Activated CD8-positive, alpha-beta T cell treated with anti-CD3 and anti-CD28 coated beads, Interleukin-2, amount 10 ng/mL, durations not matched to agents 7 days and 5 days (primary cell): ENCODE measurements around the gene BUD23. TPM values are rescaled to one million over a fixed set of nuclear protein-coding genes. Genes with fewer than 3 reads are reported as not detected.

Source experiments
- ATAC-seq: fragments of 150-1000 bp; cut with Tn5 transposase; one replicate; pipeline ENCODE4 v1.10.0; 2021; ENCODE audit warnings: moderate library complexity
- CTCF ChIA-PET: fragments of 350-600 bp; sonication (Branson Sonifier 250); formaldehyde crosslinking; loops from one replicate; lab custom pipeline; 2021; ENCODE audit warnings: antibody characterized with exemption; lab: Charles Lee
- POLR2A ChIA-PET: fragments of 350-600 bp; sonication (Branson Sonifier 250); formaldehyde crosslinking; loops from one replicate; lab custom pipeline; 2021; ENCODE audit warnings: antibody characterized with exemption; lab: Charles Lee
- DNase-seq: peaks from one replicate; pipeline ENCODE4 v3.0.0-alpha.2; 2020
- H3K27ac Mint-ChIP-seq: one replicate; pipeline ENCODE4 v1.8.0; 2021; ENCODE audit warnings: mild to moderate bottlenecking, mixed read lengths
- H3K27me3 Mint-ChIP-seq: one replicate; pipeline ENCODE4 v1.8.0; 2021; ENCODE audit warnings: low read depth, mixed read lengths
- H3K36me3 Mint-ChIP-seq: one replicate; pipeline ENCODE4 v1.8.0; 2021; ENCODE audit warnings: low read depth, mixed read lengths
- H3K4me1 Mint-ChIP-seq: one replicate; pipeline ENCODE4 v1.8.0; 2021; ENCODE audit warnings: low read depth, mixed read lengths
- H3K4me3 Mint-ChIP-seq: one replicate; pipeline ENCODE4 v1.8.0; 2021; ENCODE audit warnings: mild to moderate bottlenecking, mixed read lengths
- H3K9me3 Mint-ChIP-seq: one replicate; pipeline ENCODE4 v1.8.0; 2022; ENCODE audit warnings: mixed read lengths; ENCODE audit not compliant: insufficient read depth
- total RNA-seq, 2 experiments: library from RNA; stranded (reverse); gene quantifications; one replicate each; pipeline ENCODE4 v1.2.3, GENCODE V29; 2021

BUD23 gene
- total RNA-seq, 2 experiments from 2014 or later = 57.3 to 60.9 TPM

GRCh38 chr7:73683788-73684693, 644 bp downstream of the BUD23 start:
- peaks cover 60% of the 10 kb centered on the region for H3K4me1 Mint-ChIP-seq

GRCh38 chr7:73685311-73685710, 1.9 kb downstream of the BUD23 start:
- ChIA-PET CTCF (interaction anchor here (1.1 kb wide), 1 partner anchor 78 kb away, joined by 3 read pairs; no protein-coding TSS in a partner anchor), POLR2A (interaction anchor here (1.1 kb wide), 1 partner anchor 53 kb away, joined by 3 read pairs; the partner anchor contains the start of gene ABHD11)
- Mint-ChIP-seq H3K9me3 (no peaks in the 10 kb centered on the region), H3K36me3 (peaks cover 42% of the 10 kb centered on the region), H3K4me3 (peak overlapping the region; percentile 57), H3K27ac (no peak overlapping the region), H3K27me3 (no peaks in the 10 kb centered on the region), H3K4me1 (peaks cover 54% of the 10 kb centered on the region)
- ATAC-seq = no peak
- no peak for DNase-seq

More at GRCh38 chr7:73683788-73684693, 644 bp downstream of the BUD23 start:
- ChIA-PET CTCF (interaction anchor here (0.6 to 0.9 kb wide), 2 partner anchors 36 to 97 kb away, joined by 3 read pairs; partner anchors contain the start of gene STX1A), POLR2A (interaction anchor here (1.0 to 1.7 kb wide), 3 partner anchors 9 to 55 kb away, joined by 3 to 4 read pairs (median 3); partner anchors contain the start of genes ABHD11 and STX1A)
- H3K27me3 Mint-ChIP-seq = no peaks in the 10 kb centered on the region
- H3K9me3 Mint-ChIP-seq = no peaks in the 10 kb centered on the region
- peak overlapping the region; percentile 95 for H3K27ac Mint-ChIP-seq
- ATAC-seq (no peak), DNase-seq (no peak)
- H3K36me3 Mint-ChIP-seq = peaks cover 34% of the 10 kb centered on the region
- peak overlapping the region; percentile 86 for H3K4me3 Mint-ChIP-seq

GRCh38 chr7:73688288-73688687, 4.9 kb downstream of the BUD23 start:
- H3K4me3 Mint-ChIP-seq = no peak overlapping the region

GRCh38 chr7:73690646-73691045, 7.2 kb downstream of the BUD23 start:
- CTCF ChIA-PET = interaction anchor here (0.6 to 1.6 kb wide), 3 partner anchors 10 to 85 kb away, joined by 3 to 4 read pairs (median 3); no protein-coding TSS in a partner anchor
- DNase-seq (no peak), ATAC-seq (no peak)
- Mint-ChIP-seq H3K9me3 (no peaks in the 10 kb centered on the region), H3K36me3 (peaks cover 55% of the 10 kb centered on the region), H3K27me3 (no peaks in the 10 kb centered on the region), H3K4me1 (peaks cover 29% of the 10 kb centered on the region), H3K27ac (no peak overlapping the region), H3K4me3 (no peak overlapping the region)
- POLR2A ChIA-PET = no interaction called here

More at GRCh38 chr7:73688288-73688687, 4.9 kb downstream of the BUD23 start:
- peak overlapping the region; percentile 22 for H3K27ac Mint-ChIP-seq
- DNase-seq (no peak), ATAC-seq (no peak)
- peaks cover 53% of the 10 kb centered on the region for H3K36me3 Mint-ChIP-seq
- POLR2A ChIA-PET = interaction anchor here (0.7 kb wide), 1 partner anchor 173 kb away, joined by 3 read pairs; no protein-coding TSS in a partner anchor
- peaks cover 34% of the 10 kb centered on the region for H3K4me1 Mint-ChIP-seq
- CTCF ChIA-PET = interaction anchor here (1.1 kb wide), 1 partner anchor 19 kb away, joined by 3 read pairs; no protein-coding TSS in a partner anchor
- H3K27me3 Mint-ChIP-seq = no peaks in the 10 kb centered on the region
- H3K9me3 Mint-ChIP-seq = no peaks in the 10 kb centered on the region

DNA sequence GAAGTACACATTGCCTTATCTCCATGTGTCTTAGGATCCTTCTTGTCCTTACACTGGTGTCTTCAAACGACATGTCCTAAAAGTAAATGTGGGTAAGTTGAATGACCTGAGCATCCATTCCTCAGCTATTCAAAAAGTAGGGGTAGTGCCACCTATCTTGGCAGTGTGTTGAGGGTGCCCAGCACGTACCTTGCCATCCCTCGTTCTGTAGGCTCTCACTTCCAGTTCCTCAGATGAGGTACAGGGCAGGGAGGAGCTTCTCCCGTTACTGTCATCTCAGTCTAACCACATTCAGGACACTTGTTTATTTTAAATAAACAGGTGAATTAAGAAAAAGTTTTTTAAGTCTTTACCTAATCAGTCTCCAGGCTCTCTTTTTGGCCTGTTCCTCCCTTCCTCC, 13.0 kb downstream of the BUD23 start:
- Mint-ChIP-seq H3K4me1 (no peaks in the 10 kb centered on the region), H3K9me3 (no peaks in the 10 kb centered on the region), H3K36me3 (peaks cover 42% of the 10 kb centered on the region), H3K27ac (no peak overlapping the region), H3K27me3 (no peaks in the 10 kb centered on the region), H3K4me3 (no peak overlapping the region)
- CTCF ChIA-PET = interaction anchor here (1.1 to 1.3 kb wide), 2 partner anchors 29 to 89 kb away, joined by 3 to 5 read pairs; no protein-coding TSS in a partner anchor
- ATAC-seq (no peak), DNase-seq (no peak)
- POLR2A ChIA-PET = interaction anchor here (0.6 kb wide), 1 partner anchor 118 kb away, joined by 3 read pairs; the partner anchor contains the start of gene TBL2

DNA sequence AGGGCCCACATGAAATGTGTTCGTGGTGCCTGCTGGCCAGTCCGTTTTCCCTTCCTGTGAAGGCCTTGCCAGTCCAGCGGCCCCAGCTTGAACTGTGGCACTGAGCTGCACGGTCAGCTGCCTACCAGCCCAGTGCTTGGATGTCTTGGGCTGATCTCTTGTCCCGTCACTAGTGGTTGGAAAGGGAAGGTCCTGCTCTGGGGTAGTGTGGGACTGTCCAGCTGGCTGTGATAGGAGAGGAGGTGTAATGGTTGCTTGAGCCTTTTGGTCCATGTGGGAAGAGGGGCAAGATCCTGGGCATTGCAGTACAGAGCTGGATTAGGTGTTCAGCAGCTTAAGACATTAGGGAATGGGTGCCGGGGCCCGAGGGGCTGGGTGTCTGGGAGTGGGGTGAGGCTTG, 15.0 kb downstream of the BUD23 start:
- Mint-ChIP-seq H3K4me1 (no peaks in the 10 kb centered on the region), H3K4me3 (no peak overlapping the region), H3K9me3 (no peaks in the 10 kb centered on the region), H3K36me3 (peaks cover 40% of the 10 kb centered on the region), H3K27me3 (no peaks in the 10 kb centered on the region), H3K27ac (peak overlapping the region; percentile 57)
- CTCF ChIA-PET = no interaction called here
- DNase-seq (no peak), ATAC-seq (no peak)
- POLR2A ChIA-PET = no interaction called here

- CTCF ChIA-PET = no interaction called here
- Mint-ChIP-seq H3K4me1 (no peaks in the 10 kb centered on the region), H3K9me3 (no peaks in the 10 kb centered on the region), H3K4me3 (no peak overlapping the region), H3K36me3 (peaks cover 36% of the 10 kb centered on the region), H3K27me3 (no peaks in the 10 kb centered on the region), H3K27ac (no peak overlapping the region)
- POLR2A ChIA-PET = no interaction called here
- ATAC-seq (no peak), DNase-seq (no peak)
These were observed 16.1 kb downstream of the BUD23 start for GRCh38 chr7:73699370-73700068.

DNA sequence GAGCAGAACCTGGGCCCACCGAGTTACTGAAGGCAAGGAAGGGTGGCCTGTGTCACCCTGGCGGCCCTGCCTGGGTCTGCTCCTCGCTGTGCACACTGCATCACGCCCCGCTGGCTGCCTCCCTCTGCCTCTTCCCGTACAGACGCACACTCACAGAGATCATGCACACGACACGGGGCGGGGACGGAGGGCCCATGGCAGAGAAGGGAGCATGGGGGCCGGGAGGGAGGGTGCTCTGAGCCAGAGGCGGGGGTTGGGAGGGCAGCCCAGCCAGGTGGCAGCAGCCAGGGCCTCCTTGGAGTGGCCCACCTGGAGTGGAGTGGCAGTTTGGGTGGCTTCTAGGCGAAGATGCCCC, 16.6 kb downstream of the BUD23 start:
- no peak for DNase-seq
- Mint-ChIP-seq H3K36me3 (peaks cover 34% of the 10 kb centered on the region), H3K4me3 (no peak overlapping the region), H3K9me3 (no peaks in the 10 kb centered on the region), H3K27ac (no peak overlapping the region), H3K4me1 (no peaks in the 10 kb centered on the region), H3K27me3 (no peaks in the 10 kb centered on the region)
- ATAC-seq = no peak
- CTCF ChIA-PET = interaction anchor here (0.9 kb wide), 1 partner anchor 9 kb away, joined by 4 read pairs; no protein-coding TSS in a partner anchor
- POLR2A ChIA-PET = no interaction called here

- no peaks in the 10 kb centered on the region for H3K27me3 Mint-ChIP-seq
- no peak overlapping the region for H3K27ac Mint-ChIP-seq
- no peaks in the 10 kb centered on the region for H3K9me3 Mint-ChIP-seq
- POLR2A ChIA-PET = no interaction called here
- no peaks in the 10 kb centered on the region for H3K4me1 Mint-ChIP-seq
- no peak overlapping the region for H3K4me3 Mint-ChIP-seq
- H3K36me3 Mint-ChIP-seq = peaks cover 32% of the 10 kb centered on the region
- ATAC-seq (no peak), DNase-seq (no peak)
- CTCF ChIA-PET = interaction anchor here (0.7 to 2.9 kb wide), 5 partner anchors 10 to 94 kb away, joined by 3 to 8 read pairs (median 4); no protein-coding TSS in a partner anchor
These were observed 17.3 kb downstream of the BUD23 start for GRCh38 chr7:73700581-73701134.

GRCh38 chr7:73701357-73701995, 18.1 kb downstream of the BUD23 start:
- ATAC-seq (peak; percentile 37), DNase-seq (peak; percentile 41)
- no peak overlapping the region for H3K27ac Mint-ChIP-seq
- H3K27me3 Mint-ChIP-seq = no peaks in the 10 kb centered on the region
- H3K4me3 Mint-ChIP-seq = no peak overlapping the region
- ChIA-PET POLR2A (no interaction called here), CTCF (interaction anchor here (0.7 to 2.9 kb wide), 7 partner anchors 10 to 94 kb away, joined by 3 to 8 read pairs (median 3); partner anchors contain the start of gene STX1A)
- H3K4me1 Mint-ChIP-seq = no peaks in the 10 kb centered on the region
- H3K36me3 Mint-ChIP-seq = peaks cover 29% of the 10 kb centered on the region
- H3K9me3 Mint-ChIP-seq = no peaks in the 10 kb centered on the region
